ENCODE results near the gene RNF222.
A peak's percentile ranks its signal among the peaks of the same experiment; 100 is the strongest.
"Not testable (repeated sequence)": the region's sequence is repeated elsewhere in the genome, so short reads cannot be mapped to it uniquely, and the experiment has no call there.

The RNF222 gene

DNA sequence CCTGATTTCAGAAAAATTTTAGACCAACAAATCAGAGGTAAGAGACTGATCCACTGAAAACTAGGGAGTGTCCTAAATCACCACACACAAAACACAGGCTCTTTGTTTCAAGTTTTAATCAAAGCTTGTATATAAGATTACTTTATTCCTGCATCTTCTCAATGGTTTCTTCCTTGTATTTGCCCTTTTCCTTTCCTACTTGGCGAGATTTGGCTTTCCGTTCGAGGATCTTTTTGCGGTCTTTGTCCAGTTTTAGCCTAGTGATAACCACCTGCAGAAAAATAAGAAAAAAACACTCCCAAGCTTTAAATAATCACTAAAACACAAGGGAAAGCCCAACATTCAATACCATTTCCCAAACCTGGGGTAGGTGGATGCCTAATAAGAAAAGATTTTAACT, 20.2 kb downstream of the RNF222 start:
- no peak for DNase-seq

DNA sequence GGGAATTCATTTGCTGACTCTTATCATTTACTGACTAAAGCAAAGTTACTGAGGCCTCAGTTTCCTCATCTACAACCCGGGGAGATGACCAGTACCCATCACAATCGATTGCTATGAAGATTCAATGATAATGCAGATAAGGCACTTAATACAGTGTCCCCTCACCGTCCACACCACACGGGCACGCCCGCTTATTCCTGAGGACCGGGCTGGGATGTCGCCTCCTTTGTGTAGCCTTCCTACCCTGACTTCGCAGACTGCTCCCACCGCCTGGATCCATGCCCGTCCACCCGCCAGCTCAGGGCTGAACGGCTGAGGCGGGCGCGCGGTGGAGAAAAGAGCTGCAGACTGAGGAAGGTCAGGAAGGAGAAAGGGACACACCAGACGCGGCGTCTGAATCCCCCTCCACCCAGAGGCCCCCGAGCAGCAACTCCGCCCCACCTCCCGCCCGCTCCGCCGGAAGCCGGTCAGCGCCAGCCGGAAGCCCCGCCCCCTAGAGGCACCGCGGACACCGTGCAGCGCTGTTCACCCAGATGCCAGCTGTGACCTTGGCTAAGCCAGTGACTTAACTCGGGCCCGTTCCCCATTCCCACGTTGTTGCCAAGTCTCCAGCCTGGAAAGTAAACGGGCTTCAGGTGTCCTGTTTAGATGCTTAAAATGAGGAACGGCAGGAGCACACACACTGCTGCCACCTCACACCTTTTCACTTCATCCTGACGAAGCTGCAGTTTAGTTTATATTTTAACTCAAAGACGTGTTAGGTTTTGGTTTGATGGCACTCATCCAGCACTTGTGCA, 21.2 kb downstream of the RNF222 start, which contains the start of gene KRABD2:
Gene KRABD2 (minus strand): TSS at position 434 of the 797 bp plus-strand sequence.
- peak; percentile 65 to 84 for DNase-seq

DNA sequence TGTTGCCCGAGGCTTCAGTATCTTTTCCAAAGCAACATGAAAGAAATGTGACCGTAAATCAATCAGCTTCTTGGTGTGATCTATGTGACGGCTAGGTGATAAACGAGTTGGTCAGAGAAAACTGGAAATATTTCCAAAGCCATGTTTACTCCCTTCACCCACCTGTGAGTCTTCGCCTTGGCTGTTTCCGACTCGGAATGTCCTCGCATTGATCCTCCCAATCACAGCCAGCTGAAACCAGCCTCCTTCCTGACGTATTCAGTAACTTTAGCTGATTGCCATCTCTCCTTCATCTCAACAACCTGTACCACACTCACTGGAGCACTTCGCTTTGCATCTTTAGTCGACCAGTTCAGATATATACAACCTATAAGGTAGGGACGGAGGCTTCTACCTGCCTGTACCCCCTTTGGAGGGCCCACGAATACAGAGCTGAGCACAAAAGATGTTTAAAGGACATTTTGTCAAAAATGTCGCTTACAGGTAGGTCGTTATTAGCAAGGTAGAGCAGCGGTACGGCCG, 21.8 kb downstream of the RNF222 start:
- no peak for DNase-seq

DNA sequence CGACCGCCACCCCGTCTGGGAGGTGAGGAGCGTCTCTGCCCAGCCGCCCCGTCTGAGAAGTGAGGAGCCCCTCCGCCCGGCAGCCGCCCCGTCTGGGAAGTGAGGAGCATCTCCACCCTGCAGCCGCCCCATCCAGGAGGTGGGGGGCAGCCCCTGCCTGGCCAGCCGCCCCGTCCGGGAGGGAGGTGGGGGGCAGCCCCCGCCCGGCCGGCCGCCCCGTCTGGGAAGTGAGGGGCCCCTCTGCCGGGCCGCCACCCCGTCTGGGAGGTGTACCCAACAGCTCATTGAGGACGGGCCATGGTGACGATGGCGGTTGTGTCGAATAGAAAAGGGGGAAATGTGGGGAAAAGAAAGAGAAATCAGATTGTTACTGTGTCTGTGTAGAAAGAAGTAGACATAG, 23.8 kb downstream of the RNF222 start:
- not testable (repeated sequence) for DNase-seq

DNA sequence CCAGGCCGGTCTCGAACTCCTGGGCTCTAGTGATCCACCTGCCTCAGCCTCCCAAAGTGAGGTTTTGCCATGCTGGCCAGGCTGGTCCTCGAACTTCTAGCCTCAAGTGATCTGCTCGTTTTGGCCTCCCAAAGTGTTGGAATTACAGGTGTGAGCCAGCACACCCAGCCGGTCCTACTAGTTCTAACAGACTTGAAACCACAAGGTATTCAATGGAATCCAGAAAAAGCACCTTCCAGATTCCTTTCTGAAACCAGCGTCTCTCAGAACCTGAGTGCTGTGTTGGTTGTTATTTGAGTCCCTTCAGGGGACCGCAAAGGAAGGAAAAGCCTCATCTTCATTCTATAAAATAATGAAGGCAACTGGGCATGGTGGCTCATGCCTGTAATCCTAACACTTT, 25.2 kb downstream of the RNF222 start:
- DNase-seq, result no peak

DNA sequence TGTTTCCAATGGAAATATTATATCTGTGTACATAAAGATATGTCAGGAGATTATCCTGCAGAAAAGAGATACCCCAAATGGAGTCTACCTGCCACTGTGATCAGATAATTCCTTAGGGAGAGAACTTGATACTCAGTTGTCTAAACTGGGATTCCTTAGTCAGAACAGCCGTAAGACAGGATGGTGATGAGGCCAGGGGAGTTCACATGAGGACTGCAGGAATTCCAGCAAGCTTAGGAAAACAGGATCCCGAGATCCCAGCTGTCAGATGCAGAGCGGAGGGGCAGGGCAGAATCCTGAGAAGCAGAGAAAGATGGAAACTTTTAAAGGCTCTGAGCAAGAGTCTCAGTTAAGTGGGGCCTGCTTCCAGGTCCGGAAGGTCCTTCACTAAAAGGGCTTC, 25.8 kb downstream of the RNF222 start:
- DNase-seq, result no peak

DNA sequence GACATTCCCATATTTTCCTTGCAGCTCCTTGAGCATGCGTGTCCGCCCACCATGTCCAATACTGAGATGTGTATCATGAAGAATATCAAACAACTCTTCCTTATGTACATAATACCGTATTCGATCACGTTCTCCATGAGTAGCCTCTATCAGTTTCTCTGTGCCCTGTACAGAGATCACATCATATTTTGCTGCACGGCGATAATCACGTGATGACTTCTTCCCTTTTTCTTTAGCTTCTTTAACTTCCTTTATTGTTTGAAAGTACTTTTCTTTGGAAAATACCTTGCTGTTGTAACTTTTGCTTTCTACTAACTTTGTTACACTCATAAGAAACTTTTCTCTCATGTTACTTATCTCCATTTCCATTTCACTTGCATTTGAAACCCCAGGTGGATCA, 27.7 kb downstream of the RNF222 start:
- peak in 1 of 2 donors; percentile 39 for DNase-seq

DNA sequence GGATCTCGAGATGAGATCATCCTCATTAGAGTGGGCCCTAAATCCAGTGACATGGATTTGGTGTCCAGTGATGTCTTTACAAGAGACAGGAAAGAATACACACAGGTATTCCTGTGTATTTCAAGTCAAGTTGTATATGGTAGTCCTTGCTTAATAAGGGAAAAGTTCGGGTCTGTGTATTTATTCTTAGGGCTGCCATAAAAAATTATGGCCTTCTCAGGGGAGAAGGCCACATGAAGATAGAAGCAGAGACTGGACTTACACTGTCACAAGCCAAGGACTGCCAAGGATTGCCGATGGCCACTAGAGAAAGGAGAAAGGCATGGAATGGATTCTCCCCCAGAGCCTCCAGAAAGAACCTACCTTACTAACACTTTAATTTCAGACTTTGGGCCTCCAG, 29.4 kb downstream of the RNF222 start:
- no peak for DNase-seq

DNA sequence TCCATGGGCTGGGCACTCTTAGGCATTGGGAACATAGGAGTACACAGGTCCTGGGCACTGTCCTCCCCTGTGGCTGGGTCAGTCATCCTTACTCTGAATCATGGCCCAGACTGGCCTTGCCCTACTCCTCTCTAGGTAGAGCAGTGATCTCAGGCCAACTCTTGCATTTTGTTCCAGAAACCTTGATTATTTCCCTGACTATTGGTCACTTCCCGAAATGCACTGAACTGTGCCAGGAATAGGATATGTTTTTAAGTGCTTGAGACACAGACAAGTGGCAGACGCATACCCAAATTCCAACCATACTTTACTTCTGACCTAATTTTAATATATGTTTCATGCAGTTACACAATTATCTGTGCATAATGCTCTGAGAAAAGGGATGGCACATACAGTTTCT, 31.4 kb downstream of the RNF222 start:
- DNase-seq, result no peak

DNA sequence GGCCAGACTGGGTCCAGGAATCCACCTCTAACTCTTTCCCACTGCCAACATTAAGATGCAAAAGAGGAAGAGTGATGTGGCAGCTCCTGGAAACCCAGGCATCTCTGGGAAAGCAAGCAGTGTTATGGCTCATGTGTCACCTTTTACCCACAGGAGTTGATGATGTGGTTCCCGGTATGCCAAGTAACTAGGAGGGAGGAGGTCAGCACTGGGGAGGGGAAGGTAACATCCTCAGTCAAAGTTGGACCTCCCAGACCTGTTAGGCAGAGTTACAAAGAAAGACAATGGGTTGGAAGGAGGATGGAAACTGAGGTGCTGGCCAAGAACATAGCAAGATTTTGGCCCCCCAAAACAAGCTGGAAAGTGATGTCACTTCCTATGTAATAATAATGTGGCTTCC, 32.5 kb downstream of the RNF222 start:
- no peak for DNase-seq

DNA sequence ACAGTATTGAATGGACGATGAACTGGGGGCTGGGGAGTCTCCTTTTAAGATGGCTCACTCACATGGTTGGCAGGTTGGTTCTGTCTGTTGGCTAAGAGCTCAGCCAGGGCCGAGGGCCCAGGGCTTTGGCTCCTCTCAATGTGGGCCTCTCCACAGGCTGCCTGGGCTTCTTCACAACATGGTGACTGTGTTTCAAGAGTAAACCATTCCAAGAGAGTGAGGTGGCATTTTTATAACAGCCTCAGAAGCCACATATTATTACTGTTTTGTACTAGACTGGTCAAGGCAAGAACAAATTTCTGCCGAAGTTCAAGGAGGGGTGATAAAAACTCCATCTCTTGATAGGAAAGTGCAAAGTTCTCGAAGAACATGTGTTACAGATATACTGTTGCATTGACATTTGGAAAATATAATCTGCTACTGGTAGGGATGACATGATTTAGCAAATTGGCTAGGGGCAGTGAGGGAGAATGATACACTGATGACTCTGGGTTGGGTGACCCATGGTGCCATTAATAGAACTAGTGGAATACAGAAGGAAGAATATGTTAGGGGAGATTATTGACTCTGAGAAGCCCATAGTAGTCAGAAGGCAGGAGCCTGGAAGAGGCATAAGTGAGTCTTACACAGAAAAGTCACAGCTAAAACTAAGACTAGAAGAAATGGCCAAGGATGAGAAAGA, 34.8 kb downstream of the RNF222 start:
- no peak for DNase-seq

DNA sequence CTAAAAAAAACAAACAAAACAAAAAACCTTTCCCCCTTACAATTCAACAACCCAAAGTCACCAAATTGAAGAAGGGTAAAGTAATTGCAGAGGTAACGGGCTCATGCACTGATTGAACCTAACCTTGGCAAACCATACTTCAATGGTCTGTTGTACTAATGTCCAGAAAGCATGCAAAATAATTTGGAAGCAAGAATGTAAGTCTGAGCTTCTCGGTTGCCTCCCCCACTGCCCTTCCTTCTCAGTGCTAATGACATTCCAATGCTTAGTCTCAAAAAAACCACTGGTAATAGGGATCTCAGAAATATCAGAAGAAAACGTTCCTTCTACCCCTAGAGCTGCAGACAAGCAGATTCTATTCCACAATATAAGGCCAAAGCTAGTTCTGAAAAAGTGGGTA, 36.9 kb downstream of the RNF222 start:
- DNase-seq, result no peak

DNA sequence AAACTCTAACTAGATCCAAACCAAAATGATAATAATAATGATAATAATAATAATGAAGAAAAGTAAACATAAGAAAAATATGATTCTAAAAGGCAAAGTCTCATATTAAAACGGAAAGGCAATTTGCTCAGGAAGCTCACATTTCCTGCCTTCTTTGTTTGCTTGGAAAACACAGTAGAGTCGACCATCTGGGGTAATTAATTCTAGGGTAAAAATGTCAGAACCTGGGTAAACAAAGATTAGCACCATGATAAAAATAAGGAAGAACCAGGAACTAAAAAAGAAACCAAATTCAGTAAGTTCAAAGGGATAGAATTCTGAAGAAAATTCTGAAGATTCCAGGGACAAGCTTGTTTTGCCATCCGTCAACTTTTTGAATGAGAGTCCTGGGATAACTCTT, 37.4 kb downstream of the RNF222 start:
- no peak for DNase-seq

DNA sequence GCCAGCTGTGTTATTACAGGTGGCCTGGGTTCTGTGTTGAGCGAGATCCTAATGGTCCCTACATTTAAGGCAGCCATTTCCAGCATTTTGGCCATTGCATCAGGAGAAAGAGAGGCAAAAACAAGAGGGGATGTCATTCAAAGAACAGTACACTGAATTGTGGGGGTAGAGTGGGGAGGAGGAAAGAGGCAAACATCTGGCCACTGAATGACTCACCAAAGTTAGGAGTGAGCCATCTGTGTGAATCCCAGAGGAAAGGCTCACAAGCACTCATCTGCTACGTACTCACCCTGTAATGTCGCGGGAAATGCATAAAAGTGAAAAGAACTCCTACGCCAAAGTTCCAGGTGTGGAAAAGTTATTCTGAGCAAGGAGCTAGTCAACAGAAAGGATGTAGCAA, 37.9 kb downstream of the RNF222 start:
- peak in 1 of 2 donors; percentile 64 for DNase-seq

DNA sequence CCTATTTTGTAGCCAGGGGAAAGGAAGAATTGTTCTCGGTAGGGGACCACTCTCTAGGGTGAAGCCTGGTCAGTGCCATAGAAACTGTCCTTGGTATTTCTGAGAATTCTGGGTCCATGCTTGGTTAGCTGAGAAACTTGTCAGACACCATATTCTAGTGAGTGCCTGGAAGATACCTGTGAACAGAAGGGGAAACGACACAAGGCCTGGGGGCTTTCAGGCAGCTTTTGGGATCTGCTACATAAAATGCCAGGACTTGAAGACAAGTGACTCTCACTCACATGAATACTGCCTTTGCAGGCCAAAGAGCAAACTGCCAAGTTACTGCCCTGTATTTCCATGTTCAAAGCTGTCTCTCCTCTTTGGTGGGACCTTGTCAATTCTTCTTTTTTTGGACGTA, 39.7 kb downstream of the RNF222 start:
- no peak for DNase-seq

DNA sequence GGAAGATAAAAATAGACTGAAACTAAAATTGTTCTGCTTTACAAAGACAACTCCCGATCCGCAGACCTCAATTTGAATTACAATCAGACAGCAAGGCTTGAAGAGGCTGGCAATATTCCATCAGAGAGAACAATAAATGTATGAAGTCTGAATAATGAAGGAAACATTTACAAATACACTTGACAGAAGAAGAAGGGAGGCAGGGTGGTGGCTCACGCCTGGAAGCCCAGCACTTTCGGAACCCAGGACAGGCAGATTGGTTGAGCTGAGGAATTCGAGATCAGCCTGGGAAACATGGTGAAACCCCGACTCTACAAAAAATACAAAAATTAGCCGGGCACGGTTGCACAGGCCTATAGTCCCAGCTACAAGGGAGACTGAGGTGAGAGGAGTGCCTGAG, 43.4 kb downstream of the RNF222 start:
- DNase-seq, result no peak

DNA sequence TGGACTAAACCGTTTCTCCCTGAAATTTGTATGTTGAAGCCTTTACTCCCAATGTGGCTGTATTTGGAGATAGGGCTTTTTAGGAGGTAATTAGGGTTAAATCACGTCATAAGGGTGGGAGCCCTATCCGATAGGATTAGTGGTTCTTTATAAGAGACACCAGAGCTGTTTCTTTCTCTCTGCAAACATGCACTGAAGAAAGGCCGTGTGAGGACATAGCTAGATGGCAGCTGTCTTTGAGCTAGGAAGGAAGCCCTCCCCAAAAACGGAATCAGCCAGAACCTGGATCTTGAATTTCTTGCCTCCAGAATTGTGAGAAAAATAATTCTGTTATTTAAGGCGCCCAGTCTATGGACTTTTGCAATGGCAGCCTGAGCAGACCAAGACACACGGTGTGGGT, 43.9 kb downstream of the RNF222 start:
- DNase-seq, result no peak

DNA sequence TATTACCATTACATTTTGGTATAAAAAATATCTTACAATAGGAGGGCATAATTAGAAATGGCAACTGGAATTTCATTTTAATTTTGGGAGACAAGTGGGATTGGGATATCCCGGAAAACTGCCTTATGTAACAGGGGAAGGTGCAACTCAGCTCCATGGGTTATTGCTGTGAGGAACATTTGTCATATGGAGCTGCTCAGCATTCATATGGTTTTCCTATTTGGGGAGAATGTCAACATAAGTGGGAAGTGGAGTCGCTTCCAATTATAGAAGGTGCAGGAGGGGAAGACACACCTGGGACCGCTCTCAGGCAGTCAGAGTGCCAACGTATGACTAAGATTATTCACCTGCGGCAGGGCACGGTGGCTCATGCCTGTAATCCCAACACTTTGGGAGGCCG, 47.3 kb downstream of the RNF222 start:
- DNase-seq, result no peak

DNA sequence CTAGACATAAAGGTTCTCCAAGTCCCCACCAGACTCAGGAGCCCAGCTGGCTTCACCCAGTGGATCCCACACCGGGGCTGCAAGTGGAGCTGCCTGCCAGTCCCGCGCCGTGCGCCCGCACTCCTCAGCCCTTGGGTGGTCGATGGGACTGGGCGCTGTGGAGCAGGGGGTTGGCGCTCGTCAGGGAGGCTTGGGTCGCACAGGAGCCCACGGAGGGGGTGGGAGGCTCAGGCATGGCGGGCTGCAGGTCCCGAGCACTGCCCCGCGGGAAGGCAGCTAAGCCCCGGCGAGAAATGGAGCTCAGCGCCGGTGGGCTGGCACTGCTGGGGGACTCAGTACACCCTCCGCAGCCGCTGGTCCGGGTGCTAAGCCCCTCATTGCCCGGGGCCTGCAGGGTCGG, 50.6 kb downstream of the RNF222 start:
- not testable (repeated sequence) for DNase-seq

DNA sequence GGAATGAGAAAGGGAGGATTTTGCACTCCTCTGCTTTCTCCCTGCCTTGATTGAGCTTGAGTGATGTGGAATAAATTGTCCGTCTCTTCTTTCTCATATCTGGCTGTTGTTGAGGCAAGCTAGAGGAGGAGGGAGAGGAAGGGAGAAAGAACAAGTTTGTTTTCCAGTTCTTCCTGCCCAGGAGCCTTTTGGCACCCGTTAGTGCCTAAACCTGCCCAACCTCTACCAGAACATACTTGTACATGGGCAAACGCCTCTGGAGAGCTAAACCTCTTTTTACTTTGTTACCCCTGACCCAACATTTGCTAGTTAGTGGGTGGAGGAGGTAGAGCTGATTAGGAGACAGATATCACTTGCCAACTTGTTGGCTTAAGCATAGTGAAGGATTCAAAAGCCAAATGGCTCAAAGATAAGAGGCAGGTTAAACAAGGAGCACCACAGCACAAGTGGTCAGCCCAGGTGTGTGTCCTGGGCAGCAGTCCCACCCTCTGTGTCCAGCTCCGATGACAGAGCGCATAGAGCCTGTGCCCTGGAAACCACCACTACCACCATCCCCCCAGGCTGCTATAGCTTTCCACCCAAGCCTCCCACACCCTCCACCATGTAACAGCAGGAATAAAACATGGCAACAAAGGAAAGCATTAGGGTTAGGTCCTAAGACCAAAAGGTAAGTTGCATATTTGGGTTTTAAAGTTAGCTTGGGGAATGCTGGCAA, 51.5 kb downstream of the RNF222 start:
- no peak for DNase-seq

DNA sequence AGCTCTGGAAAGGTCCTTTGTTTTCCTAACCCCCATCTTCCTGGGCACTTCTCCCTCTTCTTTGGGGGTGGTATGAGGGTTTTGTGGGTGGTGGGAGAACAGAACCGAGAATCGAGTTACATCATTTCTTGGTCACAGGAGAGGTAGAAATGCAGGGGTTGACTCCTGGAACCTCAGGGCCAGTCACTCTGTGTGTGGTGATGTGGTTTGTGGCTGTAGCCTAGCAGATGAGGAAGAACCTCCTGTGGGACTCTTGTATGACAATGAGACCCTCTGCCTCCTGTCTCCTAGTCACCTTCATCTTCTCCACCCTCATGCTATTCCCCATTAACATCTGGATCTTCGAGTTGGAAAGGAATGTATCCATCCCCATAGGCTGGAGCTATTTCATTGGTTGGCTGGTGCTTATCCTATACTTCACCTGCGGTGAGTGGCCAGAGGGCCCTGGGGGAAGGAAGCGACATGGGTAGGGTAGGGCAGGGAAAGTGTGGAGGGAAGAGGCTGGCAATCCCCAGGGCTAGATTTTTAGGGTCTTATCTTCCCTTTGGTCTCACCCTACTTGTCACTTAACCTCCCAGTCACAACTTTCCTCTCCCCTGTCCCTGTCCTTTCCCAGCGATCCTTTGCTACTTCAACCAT, 52.5 kb downstream of the RNF222 start:
- peak in 1 of 2 donors; percentile 51 for DNase-seq

DNA sequence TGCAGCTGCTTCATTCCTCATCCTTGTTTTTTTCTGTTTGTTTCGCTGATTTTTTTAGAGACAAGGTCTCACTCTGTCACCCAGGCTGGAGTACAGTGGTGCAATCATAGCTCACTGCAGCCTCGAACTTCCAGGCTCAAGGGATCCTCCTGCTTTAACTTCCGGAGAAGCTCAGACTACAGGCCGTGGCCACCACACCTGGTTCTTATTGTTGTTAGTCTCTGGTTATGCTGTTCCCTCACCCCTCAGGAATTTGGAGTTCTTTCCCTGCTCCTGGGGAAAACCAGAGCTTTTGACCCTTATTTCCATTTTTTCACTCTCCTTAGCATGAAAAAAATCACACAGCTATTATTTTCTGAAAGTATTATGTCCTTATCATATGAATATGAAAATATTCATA, 56.2 kb downstream of the RNF222 start:
- DNase-seq, result no peak

Measured in bone marrow (tissue), 2 donors.